ENCODE data around the gene TALDO1. TPM values are rescaled to one million over a fixed set of nuclear protein-coding genes. Genes with fewer than 3 reads are reported as not detected.

Gene TALDO1
- total RNA-seq (2014; rRNA removed; shearing (Covaris generic)): 383 and 408 TPM in 2 replicates
- 342 and 366 TPM in 2 replicates for polyA plus RNA-seq (2014; cell fraction: nucleus; rRNA removed)

DNA sequence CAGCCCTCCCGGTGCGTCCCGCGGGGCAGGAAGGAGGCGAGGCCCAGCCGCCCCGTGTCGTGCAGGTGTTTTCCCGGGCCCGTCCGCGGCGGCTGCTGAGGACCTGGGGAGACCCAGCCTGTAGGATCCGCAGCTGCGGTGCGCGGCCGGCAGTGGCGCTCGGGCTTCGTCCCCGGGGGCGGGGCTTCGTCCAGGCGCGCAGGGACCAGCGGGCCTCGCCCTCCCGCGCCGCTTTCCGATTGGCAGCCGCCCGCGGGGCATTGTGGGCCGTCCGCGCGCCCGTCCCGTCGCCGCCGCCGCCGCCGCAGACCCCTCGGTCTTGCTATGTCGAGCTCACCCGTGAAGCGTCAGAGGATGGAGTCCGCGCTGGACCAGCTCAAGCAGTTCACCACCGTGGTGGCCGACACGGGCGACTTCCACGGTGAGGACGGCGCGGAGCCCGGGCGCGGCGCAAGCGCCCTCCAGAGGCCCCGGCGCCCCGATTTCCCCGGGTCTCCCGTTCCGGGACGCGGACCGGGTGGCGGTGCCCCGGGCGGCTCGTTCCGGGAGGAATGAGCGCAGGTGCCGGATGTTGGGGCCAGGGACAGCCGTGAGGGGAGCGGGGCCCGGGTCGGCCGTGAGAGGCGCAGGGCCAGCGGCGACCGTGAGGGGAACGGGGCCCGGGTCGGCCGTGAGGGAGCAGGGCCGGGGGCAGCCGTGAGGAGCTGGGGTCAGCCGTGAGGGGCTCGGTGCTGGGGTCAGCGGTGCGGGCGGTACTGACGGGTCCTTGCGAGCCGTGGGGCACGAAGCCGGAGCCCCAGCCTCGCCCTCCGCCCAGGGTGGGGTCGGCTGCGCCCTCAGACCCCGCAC lies at the start of gene TALDO1:
TSS of gene TALDO1 (plus strand) at position 307 of the 849 bp plus-strand sequence. CDS start at position 325, 18 bp downstream.
- peak; percentile 82 for DNase-seq (ENCODE audit: extremely low read depth, low read depth)

DNA sequence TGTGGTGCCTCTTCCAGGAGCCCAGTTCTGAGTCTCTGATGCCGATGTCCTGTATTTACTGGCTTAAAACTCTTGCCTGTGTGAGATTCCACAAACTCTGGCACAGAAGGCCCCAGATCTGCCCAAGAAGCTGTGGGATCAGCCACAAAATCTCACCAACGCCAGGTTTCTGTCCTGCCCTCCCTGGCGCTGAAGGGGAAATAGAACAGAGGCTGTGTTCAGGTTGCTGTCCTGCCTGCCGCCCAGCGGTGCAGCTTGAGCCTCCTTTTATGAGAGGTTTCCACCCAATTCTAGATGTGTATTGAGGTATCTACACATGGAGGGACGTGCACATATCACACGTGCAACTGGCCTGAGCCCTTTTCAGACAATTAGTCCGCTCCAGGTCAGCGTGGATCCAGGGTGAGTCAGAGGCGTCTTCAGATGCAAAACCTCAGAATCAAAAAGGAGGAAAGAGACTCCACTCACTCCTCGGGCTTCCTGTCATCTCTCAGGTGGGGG lies 49.4 kb upstream of the TALDO1 start:
- DNase-seq (ENCODE audit: extremely low read depth, low read depth): no peak

DNA sequence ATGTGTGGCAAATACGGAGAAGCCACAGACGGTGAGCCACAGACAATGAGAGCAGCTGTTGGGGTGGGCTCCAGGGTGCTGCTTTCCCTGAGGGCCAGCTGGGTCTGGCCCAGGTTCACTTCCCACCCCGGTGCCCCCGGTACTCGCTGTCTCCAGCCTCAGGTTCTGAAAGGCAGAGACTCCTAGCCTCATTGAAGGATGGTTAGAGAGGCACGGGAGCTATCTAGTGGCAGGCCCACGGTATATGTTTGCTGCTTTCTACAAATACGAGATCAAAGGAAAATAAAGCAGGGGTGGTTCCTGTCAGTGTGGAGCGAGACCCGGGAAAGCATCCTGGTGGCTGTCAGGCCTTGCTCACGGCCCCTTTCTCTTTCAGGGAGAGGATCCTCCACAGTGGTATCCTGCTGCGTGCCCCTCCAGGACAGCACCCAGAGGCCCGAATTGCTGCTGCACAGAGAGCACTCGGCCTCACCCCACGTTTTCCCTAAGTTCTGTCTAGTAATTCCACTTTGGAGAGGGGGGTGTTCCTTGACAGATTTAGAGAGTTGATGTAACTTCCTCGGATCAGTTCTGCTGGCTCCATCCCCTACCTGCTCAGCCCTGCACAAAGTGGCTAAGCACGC lies 48.7 kb upstream of the TALDO1 start:
- no peak for DNase-seq (ENCODE audit: extremely low read depth, low read depth)

- no peak for DNase-seq (ENCODE audit: extremely low read depth, low read depth)
These were observed 48.2 kb upstream of the TALDO1 start for GRCh38 chr11:699116-699508.

DNA sequence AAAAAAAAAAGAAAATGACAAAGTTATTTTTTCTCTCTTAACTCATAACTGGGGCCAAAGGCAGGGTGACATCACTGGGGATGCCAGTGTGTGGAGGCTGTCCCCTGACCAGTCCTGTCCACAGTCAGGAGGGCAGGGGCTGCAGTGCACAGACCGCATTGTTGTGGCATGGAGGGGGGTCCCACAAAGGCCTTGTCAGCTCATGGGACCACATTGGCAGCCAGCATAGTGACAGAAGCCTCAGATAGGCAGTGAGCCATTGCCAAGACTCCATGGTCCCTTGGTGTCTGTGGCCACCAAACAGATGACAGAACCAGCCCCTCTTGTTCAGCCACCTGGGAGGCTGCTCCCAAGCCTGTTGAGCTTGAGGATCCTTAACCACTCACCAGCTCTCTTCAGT lies 47.5 kb upstream of the TALDO1 start:
- no peak for DNase-seq (ENCODE audit: extremely low read depth, low read depth)

GRCh38 chr11:701741-702461 lies 45.4 kb upstream of the TALDO1 start:
- DNase-seq (ENCODE audit: extremely low read depth, low read depth): no peak

- DNase-seq (ENCODE audit: extremely low read depth, low read depth): no peak
These were observed 44.5 kb upstream of the TALDO1 start for GRCh38 chr11:702462-703461.

DNA sequence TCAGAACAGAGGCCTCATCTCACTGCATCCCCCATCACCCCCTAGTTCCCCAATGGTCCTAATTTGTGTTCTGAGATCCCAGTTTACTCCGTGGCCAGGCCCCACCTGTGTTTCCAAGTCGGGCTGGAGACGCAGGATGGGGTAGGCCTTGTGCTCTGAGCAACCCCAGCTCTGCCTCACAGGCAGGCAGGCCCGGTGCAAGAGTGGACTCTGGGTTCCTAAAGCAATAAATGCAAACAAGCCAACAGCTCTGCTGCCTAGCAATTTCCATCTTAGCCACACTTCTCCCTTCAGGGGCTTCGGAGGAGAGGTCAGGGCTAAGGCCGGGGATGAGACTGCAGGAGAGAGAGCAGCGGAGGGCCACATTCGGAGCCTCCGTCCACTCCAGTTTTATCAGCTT lies 43.8 kb upstream of the TALDO1 start:
- DNase-seq (ENCODE audit: extremely low read depth, low read depth): no peak

DNA sequence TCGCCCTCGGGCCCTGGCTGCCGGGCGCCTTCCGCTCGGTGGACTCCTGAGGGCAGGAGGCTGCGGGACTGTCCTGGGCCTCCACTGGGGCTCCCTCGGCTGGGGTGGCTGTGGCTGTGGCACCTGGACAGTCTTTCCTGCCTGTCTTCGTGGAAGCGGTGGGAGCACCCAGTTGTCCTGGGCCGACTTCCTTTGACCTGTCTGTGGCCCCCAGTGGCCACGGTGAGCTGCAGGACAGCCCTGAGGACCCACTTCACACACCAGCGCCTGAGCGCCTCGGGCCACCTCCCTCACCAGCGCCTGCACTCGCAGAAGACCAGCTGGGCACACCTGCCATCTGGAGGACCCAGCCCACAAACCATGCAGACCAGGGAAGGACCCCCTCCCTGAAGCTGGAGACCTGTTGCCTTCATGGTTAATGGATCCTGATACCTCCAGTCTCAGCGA lies 43.0 kb upstream of the TALDO1 start:
- DNase-seq (ENCODE audit: extremely low read depth, low read depth): no peak

GRCh38 chr11:704781-705645 lies 42.3 kb upstream of the TALDO1 start:
- no peak for DNase-seq (ENCODE audit: extremely low read depth, low read depth)

DNA sequence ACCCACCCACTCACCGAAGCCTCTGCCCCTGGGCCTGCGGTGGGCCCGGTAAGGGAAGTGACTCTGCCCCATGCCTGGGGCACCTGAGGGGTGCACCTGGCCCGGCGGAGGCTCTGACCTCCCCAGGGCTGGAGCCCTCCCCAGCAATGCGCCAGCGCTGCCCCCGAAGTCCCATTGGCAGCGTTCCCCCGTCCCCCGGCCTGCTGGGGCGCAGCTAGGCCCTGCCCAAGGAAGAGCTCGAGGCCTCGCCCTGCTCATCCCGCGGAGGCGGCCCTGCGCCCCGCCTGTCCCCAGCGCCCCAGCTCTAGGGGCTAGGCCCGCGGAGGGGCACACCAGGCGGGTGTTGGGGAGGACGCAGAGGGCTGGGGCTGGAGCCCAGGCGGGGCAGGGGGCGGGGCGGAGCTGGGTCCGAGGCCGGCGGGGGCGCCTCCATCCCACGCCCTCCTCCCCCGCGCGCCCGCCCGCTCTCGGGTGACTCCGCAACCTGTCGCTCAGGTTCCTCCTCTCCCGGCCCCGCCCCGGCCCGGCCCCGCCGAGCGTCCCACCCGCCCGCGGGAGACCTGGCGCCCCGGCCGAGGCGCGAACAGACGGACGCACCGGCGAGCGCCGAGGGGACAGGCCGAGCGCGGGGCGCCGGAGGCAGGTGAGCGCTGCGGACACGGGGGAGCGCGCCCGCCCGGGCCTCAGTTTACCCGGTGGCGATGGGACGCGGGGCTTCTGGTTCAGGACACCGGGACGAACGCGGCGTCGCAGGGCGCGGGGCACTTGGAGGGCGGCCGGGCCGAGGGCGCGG lies 41.4 kb upstream of the TALDO1 start, which contains the start of gene EPS8L2:
TSS of gene EPS8L2 (plus strand) at position 586 of the 793 bp plus-strand sequence. CDS start 3,177 bp downstream, outside the sequence.
- no peak for DNase-seq (ENCODE audit: extremely low read depth, low read depth)

GRCh38 chr11:706439-706956 lies 40.8 kb upstream of the TALDO1 start:
- DNase-seq (ENCODE audit: extremely low read depth, low read depth): no peak

DNA sequence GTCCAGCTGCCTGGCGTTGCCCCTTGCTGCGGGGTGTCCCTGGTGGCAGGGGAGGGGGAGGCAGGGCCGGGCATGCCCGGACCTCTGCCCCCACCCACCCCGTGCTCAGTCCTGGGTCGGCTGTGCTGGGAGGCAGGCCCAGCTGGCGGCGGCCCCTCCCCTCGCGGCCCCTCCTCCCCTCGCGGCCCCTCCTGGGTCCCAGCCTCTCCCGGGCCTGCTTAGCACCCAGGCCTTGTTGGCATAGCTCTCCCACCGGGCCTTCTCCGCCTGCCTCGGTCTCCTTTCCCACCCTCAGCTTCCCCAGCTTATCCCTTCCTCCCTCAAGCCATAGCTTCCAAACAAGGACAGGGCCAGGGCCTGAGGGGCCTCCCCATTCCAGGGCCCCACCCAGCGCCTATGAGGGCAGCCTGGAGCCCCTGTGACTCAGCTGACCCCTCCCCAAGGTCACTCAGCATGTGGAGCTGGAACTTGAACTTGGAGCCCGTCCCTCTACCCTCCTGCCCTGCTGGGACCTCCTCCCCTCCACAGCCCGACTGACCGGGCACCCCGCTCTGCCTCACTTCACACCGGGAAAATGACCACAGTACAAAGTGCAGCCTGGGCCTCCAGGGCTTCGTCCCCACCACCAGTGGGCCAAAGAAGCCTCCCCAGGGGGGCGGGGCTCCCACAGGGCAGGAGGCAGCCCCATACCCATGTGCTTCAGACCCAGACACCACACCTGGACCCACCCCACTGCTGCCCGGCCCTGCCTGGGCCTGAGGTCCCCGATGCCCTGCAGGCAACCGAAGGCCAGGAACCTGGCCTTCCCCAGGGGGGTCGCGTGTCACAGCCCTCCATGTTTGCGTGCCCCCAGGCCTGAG lies 40.1 kb upstream of the TALDO1 start:
- no peak for DNase-seq (ENCODE audit: extremely low read depth, low read depth)

- DNase-seq (ENCODE audit: extremely low read depth, low read depth): no peak
These were observed 39.3 kb upstream of the TALDO1 start for GRCh38 chr11:707817-708420.

DNA sequence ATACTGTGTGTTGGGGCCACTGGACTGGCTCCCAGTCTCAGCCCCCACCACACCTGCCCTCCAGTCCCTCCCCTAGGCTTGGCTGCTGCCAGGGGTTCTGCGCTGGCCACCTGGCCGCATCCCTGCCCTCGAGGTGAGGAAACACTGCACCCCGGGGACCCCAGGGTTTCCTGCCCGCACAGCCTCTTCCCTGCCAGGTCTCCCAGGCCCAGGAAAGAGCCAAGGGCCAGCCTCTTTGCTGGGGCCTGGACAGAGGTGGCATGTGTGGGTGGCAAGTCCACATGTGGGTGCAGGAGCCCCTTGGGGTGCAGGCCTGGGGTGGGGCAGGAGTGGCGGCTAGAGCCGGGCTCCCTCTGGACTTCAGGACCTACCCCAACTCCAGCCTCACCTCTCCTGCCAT lies 38.8 kb upstream of the TALDO1 start:
- DNase-seq (ENCODE audit: extremely low read depth, low read depth): no peak

Measured in NCI-H460 (cell line).